ENCODE measurements around the gene RNF166.

The RNF166 gene

DNA sequence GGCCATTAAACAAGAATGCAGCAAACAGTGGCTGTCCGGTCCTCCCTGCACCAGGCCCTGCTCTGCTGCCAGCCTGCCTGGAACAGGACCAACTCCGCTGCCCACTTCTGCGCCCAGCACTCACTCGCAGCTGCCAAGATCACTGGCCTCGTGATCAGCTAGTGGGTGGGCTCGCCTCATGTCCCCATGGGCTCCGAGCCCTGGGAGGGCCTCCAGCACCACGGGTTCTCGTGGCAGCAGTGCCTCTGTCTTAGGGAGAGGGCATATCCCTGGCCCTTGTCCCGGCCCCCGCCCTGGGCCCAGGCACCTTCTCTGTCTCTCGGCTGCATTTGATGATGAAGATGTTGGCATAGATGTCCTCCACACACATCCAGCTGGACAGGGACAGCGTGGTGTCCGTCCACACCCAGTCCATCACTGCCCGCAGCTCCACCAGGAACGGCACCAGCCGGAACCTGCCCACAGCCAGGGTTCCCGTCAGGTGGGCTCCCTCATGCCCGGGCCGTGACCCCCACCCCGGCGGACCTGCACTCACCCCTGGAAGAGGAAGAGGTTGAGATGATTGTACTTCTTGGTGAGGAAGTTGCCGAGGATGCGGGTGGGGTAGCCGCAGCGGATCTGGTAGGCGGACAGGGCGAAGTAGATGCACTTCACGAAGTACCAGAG, 13.2 kb upstream of the RNF166 start:
- no peak overlapping the region for H3K4me3 ChIP-seq (ENCODE audit: low read depth, low read length)
- no peak for DNase-seq (ENCODE audit: low read depth)
- TF ChIP-seq, protein P1, sequence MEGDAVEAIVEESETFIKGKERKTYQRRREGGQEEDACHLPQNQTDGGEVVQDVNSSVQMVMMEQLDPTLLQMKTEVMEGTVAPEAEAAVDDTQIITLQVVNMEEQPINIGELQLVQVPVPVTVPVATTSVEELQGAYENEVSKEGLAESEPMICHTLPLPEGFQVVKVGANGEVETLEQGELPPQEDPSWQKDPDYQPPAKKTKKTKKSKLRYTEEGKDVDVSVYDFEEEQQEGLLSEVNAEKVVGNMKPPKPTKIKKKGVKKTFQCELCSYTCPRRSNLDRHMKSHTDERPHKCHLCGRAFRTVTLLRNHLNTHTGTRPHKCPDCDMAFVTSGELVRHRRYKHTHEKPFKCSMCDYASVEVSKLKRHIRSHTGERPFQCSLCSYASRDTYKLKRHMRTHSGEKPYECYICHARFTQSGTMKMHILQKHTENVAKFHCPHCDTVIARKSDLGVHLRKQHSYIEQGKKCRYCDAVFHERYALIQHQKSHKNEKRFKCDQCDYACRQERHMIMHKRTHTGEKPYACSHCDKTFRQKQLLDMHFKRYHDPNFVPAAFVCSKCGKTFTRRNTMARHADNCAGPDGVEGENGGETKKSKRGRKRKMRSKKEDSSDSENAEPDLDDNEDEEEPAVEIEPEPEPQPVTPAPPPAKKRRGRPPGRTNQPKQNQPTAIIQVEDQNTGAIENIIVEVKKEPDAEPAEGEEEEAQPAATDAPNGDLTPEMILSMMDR (conservative IDR thresholded peaks at IDR 0.05; ENCODE audit: low read depth, low read length), result no peak

DNA sequence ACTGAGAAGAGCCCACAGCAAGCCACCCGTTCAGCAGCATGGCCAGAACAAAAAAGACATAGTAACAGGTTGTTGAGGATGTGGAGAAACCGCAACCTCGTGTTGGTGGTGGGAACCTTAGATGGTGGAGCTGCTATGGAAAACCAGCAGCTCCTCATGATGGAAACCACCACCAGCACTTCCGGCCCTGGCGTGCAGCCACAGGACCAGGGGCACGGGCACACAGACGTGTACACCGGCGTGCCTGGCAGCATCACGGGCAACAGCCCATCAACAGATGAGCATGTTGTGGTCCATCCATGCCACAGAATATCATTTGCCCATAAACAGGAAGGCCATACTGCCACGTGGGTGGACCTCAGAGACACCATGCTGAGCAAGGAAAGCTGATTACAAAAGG, 12.0 kb upstream of the RNF166 start:
- TF ChIP-seq, protein P1 (conservative IDR thresholded peaks at IDR 0.05; ENCODE audit: low read depth, low read length), result no peak
- no peak overlapping the region for H3K4me3 ChIP-seq (ENCODE audit: low read depth, low read length)
- no peak for DNase-seq (ENCODE audit: low read depth)

DNA sequence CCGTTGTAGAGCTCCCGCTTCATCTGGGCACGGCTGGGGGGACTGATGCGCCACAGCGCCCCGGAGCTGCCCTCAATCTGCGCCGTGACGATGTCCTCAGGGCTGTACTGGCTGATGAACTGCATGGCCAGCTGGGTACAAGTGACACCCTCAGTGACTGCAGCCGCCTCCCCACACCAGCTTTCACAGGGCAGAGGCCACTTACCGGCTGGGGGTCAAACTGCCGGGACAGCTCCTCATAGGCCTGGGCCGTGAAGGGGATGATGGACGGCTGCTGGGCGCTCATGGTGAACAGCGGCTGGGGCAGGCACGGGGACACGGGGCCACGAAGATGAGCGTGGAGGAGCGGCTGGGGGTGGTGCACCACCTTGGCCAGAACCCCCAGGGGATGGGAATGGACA, 10.4 kb upstream of the RNF166 start:
- DNase-seq (ENCODE audit: low read depth), result no peak
- TF ChIP-seq, protein P1 (conservative IDR thresholded peaks at IDR 0.05; ENCODE audit: low read depth, low read length), result no peak
- no peak overlapping the region for H3K4me3 ChIP-seq (ENCODE audit: low read depth, low read length)

DNA sequence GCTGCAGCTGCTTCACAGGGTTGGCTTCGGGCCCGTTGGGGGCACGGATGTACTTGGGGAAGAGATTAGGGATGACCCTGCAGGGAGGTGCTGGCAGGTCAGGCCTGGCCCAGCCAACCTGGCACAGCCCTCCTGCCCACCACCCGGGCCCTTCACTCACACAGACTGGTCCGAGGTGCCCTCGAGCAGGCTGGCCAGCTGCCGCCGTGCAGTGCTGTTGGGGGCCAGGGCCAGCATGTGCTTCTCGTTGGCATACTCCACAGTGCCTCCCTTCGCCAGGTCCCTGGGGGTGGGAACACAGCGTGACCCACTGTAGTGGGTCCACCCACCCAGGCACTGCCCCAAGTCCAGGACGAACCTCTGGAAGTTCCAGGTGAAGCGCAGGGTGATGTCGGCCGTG, 10.0 kb upstream of the RNF166 start:
- TF ChIP-seq, protein P1 (conservative IDR thresholded peaks at IDR 0.05; ENCODE audit: low read depth, low read length), result no peak
- no peak for DNase-seq (ENCODE audit: low read depth)
- no peak overlapping the region for H3K4me3 ChIP-seq (ENCODE audit: low read depth, low read length)

DNA sequence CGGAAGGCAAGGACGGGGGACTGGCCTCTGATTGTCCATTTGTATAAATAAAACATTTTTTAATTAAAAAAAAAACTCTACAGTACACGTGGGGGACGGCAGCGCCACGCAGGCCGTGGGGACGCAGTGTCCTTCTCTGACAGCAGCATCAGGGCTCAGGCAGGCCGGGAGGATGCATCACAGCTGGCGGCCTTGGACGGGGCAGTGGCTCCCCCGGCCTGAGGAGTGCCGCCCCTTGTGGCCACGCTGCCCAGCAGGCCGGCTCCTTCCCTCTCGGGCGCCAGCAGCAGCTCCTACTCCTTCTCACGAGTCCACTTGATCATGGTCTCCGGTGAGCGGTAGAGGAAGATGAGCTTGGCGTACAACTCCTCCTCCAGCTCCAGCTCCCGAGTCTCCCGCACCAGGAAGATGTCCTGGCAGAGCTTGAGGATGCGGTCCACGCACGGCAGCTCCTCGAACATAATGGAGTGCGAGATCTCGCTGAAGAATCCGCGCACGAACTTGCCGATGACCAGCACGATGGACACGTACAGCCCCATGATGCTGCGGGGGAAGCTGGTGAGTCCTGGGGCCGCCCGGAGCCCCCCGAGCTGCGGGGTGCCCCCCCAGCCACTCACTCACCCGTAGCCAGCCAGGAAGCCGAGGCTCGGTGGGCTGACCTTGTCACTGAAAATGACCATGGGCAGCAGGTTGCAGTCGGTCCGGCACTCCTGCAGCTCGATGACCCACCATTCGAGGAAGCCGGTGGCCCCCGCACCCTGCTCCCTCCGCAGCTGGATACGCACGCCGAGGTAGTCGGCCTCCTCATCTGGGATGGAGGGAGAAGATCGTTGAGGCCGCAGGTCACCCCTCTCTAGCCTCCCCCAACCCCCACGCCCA, 9.3 kb upstream of the RNF166 start:
- no peak for DNase-seq (ENCODE audit: low read depth)
- no peak overlapping the region for H3K4me3 ChIP-seq (ENCODE audit: low read depth, low read length)
- TF ChIP-seq, protein P1 (conservative IDR thresholded peaks at IDR 0.05; ENCODE audit: low read depth, low read length), result no peak

DNA sequence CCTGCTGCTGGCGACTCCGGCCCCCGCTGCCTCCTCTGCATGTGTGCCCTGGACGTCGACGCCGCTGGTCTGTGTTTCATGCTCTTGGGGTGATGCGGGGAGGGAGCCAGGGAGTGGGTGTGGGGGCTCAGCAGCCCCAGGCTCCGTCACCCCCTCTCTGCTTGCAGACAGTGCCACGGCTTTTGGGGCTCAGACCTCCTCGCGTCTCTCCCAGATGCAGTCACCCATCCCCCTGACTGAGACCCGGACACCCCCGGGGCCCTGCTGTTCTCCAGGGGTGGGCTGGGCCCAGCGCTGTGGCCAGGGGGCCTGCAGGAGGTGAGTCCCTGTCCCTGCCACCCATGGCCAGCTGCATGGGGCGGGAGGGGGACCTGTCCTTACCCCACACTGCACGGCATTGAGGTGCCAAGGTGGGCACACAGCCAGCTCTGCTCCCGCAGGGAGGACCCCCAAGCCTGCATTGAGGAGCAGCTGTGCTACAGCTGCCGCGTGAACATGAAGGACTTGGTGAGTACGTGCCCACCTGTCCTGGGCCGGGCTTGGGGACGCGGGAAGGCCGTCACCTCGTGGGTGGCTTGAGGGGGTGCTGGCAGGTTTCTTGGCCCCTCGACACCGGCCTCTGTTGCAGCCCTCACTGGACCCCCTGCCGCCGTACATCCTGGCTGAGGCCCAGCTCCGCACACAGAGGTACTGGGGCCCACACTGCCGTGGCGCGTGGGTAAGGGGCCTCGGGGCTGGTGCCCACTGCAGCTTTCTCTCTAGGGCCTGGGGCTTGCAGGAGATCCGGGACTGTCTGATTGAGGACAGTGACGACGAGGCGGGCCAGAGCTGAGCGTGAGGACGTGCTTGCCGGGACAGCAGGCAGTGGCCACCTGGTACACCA, 8.5 kb upstream of the RNF166 start:
- TF ChIP-seq, protein P1 (conservative IDR thresholded peaks at IDR 0.05; ENCODE audit: low read depth, low read length), result no peak
- H3K4me3 ChIP-seq (ENCODE audit: low read depth, low read length), result no peak overlapping the region
- DNase-seq (ENCODE audit: low read depth), result no peak

Data from choroid plexus epithelial cell (primary cell).